ENCODE data around the gene SUGP1.
"Not testable (repeated sequence)": the region's sequence is repeated elsewhere in the genome, so short reads cannot be mapped to it uniquely, and the experiment has no call there.

The SUGP1 gene

DNA sequence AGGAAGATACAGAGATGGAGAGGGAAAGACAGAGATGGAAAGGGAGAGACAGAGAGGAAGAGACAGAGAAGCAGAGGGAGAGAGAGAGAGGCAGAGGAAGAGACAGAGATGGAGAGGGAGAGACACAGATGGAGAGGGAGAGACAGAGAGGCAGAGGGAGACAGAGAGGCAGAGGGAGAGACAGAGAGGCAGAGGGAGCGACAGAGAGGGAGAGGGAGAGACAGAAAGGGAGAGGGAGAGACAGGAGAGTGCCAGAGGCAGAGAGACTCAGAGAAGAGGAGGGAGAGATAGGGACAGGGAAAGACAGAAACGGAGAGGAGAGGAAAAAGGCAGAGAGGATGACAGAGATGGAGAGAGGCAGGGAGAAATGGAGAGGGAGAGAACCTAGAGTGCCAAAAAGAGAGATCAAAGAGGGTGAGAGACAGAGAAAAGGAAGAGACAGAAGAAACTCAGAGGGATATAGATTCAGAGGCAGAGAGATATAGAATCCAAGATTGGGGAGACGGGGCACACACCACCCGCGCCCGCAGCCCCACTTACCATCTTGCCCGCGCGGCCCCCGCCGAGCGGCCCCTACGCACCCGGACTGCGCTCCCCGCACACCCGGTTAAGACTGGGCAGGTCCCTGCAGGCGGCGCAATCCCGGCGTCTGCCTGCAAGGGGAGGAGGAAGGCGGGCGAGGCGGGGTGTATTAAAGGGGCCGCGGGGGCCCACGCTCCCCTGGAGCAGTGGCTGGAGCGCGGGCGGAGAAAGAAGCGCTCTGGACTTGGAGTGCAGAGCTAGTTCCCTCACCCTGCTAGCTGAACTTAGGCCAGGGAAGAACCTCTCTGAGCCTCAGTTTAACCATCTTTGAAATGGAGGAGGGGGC is 57.9 kb downstream of the SUGP1 start:
- DNase-seq (ENCODE audit: low read depth): no peak

DNA sequence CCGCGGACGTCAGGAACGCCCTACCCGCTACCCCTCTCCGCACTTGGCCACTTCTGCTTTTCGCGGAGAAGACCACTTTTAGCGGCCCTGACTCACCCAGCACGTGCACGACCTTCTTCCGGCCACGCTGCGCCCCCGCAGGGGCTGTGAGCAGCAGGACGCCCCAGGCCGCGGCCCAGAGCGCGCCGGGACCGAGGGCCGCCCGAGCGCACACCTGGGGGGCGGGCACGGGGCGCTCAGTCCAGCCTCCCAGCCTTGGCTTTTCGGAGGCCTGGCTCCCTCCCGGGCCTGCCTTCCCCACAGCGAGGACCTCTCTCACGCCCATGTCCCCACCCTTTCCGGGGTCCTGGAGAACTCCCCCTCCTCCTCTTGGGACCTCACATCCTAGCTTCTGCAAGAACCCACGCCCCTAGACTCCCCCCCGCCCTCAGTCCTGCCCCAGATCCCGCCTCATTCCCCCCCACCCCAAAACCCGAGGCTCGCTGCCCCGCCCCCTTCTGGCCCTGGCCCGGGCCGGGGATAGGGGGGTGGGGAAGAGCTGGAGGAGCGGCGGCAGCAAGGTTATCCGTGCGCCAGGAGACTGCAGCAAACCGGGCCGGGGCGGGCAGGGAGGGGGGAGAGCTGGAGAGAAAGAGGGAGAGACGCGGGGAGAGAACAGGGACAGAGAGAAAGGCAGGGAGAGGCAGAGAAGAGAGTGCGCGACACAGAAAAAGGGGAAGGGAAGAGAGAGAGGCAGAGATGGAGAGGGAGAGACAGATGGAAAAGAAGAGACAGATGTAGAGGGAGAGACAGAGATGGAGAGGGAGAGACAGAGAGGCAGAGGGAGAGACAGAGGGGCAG is 58.7 kb downstream of the SUGP1 start:
- no peak for DNase-seq (ENCODE audit: low read depth)

DNA sequence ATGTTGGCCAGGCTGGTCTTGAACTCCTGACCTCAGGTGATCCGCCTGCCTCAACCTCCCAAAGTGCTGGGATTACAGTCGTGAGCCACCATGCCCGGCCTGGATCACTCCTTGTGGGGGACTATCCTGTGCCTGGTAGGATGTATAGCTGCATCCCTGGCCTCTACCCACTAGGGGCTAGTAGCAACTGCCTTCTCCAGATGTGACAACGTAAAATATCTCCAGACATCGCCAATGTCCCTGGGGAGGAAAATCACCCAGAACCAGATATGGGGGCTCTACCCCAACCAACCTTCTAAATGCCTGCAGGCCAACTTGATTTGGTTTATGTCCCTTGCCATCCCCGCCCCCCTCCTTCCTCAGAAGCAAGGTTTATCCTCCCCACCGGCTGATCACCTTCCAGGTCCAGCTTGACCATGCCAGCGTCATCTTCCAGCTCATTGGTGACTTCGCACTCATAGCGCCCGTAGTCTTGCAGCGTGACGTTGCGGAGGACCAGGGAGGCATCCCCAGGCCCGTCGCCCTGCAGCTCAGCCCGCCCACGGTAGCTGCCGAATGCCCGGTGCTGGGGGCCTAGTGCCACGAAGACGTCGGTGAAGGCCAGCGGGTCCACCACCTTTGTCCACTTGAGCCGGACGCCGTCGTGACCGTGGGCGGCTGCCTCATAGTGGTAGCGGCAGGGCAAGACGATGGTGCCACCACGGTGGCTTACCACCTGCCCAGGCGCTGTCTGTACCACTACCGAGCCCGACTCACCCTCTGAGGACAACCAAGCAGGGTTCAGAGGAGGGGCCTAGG is 59.7 kb downstream of the SUGP1 start:
- DNase-seq (ENCODE audit: low read depth): no peak

DNA sequence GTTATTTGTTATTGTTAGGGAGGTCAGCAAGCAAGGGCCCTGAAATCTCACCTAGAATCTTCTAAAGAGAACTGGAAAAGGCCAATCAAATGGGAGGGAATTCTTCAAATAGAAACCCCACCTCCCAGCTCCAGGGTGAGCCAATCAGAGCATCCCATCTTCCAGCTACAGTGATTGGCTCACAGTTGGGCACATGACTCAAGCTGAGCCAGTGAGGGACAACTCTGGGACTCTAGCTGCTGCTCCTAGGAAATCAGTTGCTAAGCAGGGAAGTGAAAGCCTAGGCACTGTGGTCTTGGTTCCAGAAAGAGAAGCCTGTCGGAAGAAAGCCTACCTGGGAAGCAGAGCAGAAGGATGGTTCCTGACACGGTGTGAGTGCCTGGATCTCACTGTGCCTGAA is 60.6 kb downstream of the SUGP1 start:
- no peak for DNase-seq (ENCODE audit: low read depth)

DNA sequence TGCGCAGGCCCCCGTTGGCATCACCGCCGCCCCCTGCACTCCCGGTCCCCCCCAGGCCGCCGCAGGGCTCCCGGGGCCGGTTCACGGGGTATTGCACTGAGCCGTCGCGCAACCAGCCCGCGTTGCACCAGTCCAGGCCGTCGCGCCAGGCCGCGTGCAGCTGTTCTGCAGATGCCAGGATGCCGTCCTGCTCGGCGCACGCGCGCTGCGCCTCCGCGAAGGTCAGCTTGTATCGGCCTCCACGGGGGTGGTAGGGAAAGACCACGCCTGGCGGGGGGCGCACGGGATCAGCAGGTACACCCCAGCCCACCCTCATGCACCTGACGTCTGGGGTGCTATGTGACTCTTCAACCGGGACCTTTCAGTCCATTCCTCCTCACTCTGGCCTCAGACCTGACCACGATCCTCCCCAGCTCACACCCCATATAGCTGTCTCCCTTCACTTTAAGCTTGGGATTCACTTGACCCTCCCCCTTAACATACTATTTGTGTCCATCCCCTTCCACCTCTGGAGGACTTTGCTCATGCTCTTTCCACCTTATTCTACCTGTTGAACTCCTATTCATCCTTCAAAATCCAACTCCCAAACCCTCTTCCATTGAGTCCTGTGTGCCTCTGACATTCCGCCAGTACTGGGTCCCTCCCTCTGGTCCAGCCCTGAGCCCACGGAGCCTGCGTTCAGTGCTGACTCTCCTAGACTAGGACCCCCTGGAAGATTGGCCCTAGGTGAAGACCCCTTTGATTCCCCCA is 61.5 kb downstream of the SUGP1 start:
- DNase-seq (ENCODE audit: low read depth): no peak

DNA sequence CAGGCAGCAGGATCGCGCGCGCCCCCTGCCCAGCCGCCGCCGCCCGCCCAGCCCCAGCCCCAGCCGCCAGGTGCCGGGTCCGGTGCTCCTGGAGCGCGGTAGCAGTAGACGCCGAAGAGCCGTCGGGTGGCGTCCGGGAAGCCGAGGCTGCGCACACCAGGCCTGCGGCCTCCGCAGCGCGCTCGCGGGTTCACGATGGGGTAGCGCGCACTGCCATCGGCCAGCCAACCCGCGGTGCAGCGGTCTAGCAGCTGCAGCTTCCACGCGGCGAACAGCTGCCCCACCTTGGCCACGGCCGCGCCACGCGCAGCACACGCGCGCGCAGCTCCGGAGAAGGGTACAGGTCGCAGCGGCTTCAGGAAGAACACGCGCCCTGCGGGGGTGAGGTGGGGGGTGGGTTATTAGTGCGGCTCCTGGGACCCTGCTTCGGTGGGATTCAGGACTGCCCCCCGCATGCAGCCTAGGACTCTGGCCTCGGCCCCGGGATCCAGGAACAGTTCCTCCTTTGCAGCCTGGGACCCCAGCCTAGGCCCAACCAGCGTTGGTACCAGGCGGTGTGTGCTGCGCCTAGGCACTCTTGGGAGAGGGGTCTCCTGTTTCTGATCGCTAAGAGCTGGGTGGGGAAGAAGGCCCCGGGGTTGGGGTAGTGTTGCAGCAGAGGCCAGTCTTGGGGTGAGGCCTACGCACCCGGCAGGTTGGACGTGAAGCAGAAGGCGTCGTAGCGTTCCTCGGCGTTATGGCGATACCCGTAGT is 62.3 kb downstream of the SUGP1 start:
- no peak for DNase-seq (ENCODE audit: low read depth)

DNA sequence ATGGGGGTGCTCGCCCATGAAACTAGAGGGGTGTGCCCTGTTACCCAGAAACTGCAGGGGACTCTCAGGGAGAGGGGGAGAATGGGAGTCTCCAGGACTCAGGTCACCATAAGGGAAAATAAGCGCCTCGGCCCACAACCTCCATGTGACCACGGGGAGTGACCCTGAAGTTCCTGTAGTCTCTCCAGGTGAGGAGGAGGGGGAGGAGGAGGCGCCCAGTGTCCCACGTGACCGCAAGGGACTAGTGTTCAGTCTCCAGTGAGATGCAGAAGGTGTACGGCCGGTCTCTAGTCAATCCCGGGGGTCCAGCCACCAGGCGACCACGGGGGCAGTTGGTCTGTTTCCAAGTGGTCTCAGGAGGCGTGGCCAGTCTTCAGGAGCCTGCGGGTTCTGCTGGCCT is 63.2 kb downstream of the SUGP1 start:
- DNase-seq (ENCODE audit: low read depth): no peak

DNA sequence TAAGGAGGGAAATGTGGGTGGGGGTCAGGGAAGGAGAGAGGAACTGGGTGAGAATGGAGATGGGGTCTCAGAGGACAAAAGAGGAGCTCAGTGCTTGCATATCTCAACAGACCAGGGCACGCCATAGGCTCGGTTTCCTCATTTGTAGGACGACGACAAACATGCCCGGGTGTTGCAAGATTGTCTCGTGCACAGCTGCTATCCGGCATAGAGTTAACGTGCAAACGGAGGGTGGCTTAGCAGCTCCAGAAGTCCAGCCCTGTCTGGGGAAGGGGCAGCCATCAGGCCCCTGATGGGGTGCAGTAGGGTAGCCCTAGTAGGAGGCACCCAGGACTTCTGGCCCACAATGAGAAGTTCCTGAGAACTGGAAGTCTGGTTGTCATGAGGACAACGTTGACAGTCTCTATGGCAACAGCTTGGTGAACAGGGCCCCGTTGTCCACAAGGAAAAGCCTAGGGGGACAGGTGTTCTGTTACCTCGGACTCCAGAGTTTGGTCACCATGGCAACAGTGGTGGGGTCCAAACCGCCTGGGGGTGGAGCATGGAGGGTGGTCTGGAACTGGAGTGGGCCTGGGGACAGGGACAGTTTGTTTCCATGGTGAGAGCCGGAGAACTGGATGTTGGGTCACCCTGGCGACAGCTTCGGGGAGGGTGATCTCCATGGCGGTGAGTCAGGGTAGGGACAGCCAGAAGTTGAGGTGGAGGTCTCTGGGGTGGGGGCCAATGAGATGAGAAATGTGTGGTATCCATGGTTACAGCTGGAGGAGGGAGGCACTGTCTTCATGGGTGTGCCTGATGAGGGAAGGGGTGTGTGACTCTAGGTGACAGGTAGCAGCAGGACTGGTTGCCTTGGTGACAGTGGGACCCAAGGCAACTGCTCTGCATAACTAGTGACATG is 64.0 kb downstream of the SUGP1 start:
- DNase-seq (ENCODE audit: low read depth): no peak

DNA sequence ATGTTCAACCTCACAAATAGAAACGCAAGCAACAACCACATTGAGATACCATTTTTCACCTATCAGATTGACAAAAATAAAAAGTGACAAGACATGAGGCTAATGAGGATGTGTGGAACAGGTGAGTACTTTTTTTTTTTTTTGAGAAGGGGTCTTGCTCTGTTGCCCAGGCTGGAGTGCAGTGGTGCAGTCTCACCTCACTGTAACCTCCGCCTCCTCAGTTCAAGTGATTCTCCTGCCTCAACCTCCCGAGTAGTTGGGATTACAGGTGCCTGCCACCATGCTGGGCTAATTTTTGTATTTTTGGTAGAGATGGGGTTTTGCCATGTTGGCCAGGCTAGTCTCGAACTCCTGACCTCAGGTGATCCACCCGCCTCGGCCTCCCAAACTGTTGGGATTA is 66.9 kb downstream of the SUGP1 start:
- DNase-seq (ENCODE audit: low read depth): not testable (repeated sequence)

DNA sequence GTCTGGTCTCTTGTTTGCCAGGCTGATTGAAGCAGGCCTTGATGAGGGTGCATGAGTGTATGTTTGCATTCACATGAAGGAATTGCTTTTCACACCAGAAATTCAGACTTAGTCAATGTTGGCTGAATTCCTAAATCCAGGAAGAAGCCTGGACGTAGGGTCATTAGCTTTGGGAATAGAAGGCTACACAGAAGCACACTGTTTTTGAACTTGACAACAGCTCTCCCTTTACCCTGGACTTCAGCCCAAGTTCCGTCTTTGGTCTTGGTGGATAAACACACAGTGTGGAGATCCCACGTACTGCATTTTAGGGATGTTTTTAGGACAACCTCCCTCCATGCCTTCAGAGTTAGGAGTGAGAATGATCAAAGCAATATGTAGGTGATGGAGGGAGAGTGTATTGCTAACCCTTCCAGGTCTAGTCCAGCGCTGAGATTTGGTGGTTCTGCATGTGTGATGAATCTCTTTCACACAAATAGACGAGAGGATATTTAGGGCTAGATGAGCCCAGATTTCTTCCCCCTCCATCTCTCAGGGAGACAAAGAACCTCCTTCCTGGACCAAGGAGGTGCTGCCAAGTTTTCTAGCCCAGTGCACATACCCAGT is 70.0 kb downstream of the SUGP1 start:
- DNase-seq (ENCODE audit: low read depth): no peak

DNA sequence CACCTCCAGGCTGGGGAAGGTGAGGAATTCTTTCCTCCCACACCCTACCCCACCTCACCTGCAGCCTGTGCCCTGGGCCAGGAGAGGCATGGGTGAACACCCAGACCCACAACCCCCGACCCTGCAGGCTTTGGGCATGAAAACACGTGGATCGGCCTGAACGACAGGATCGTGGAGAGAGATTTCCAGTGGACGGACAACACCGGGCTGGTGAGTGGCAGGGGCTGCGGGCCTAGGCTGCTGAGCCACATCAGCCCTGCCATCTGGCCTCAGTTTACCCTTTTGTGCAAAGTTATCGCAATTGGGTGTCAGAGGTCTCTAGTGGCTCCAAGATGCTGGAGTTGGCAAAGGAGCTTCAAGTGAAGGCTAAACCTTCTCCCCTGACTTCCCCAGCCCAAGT is 79.8 kb downstream of the SUGP1 start:
- no peak for DNase-seq (ENCODE audit: low read depth)

DNA sequence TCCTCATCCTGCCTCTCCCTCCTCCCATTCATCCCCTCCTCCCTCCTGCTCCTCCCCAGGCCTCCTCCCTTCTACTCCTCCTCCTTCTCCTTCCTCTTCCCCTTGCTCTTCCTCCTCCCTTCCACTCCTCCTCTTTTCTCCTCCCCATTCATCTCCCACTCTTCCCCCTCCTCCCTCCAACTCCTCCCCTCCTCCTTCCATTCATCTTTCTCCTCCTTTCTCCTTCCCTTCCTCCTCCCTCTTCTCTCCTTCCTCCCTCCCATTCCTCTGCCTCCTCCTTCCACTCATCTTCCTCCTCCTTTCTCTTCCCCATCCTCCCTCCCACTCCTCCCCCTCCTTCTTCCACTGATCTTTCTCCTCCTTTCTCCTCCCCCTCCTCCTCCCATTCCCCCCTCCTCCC is 80.6 kb downstream of the SUGP1 start:
- no peak for DNase-seq (ENCODE audit: low read depth)

DNA sequence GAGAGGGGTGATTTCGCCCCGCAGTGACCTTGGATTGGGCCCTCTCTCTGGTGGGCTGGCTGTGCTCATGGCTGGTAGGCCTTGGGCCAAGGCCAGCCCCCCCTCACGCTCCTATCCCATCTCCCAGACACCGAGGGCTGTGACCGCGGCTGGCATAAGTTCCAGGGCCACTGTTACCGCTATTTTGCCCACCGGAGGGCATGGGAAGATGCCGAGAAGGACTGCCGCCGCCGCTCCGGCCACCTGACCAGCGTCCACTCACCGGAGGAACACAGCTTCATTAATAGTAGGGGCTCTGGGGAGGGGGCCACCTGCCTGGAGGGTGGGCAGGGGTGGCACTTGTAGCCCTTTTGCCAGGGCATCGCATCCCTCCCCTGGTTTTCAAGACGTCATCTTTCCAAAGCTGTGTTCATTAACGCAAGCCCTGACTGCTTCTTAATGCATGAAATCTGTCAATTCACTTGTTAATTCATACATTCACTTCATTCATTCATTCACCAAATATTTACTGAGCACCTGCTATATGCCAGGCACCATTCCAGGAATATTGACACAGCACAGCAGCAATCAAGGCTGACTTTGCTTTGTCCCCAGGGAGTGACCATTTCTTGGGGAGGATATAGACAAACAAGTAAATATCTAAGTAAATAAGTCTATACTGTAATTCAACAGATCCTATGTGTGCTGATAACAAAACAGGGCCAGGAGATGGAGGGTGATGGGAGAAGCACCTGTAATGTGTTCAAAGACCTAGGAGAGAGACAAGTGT is 82.0 kb downstream of the SUGP1 start:
- DNase-seq (ENCODE audit: low read depth): no peak

DNA sequence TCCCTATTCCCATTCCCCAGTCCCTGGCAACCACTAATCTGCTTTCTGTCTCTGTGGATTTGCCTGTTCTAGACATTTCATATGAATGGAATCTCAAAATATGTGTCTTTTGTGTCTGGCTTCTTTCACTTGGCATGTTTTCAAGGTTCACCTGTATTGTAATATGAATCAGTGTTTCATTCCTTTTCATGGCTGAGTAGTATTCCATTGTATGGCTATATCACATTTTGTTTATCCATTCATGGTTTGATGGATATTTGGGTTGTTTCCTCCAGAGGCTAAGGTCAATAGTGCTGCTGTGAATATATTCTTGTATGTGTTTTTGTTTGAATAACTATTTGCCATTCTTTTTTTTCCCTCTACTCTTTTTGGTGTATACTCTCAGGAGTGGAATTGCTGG is 84.1 kb downstream of the SUGP1 start:
- DNase-seq (ENCODE audit: low read depth): no peak

DNA sequence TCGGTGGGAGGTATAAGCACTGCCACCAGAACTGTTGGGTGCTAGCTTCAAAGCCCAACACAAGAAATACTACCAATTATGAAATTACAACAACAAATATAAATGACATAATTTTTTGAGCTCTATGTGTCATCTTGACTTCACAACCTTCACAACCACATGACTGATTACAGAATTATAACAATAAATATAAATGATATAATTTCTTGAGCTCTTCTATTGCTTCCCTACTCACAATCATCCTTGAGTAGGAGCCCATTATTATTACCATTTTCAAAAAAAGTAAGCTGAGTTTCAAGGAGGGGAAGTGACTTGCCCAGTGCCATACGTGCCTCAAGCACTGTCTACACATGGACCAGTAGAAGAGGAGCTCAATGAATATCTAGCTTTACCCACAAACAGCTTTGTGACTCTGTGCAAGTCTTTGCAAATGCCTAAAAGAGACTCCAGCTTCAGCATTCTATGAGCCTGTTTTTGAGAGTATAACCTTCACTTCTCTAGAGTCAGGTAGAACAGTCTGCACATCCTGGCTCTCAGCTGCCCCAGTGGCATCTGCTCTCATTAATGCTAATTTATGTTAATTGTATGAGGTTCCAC is 86.0 kb downstream of the SUGP1 start:
- DNase-seq (ENCODE audit: low read depth): no peak

DNA sequence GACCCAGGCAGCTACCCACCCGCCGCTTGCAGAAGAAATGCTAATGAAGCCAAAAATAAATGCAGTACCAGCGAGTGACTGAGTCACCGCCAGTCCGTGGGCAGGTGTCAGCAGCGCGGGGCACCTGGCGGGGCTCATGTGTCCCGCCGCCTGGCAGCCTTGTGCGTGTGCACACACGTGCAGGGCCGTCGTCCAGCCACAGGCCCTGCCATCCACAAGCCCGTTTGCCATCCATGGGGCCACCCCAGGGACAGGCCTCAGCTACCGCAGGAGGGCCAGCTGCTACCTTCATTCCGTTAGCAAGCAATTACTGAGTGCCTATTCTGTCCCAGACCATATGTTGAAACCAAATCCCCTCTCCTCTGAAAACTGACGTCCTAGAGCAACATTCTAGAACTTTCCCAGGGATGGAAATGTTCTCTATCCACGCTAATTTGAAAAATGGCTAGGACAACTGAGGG is 88.0 kb downstream of the SUGP1 start:
- DNase-seq (ENCODE audit: low read depth): no peak

DNA sequence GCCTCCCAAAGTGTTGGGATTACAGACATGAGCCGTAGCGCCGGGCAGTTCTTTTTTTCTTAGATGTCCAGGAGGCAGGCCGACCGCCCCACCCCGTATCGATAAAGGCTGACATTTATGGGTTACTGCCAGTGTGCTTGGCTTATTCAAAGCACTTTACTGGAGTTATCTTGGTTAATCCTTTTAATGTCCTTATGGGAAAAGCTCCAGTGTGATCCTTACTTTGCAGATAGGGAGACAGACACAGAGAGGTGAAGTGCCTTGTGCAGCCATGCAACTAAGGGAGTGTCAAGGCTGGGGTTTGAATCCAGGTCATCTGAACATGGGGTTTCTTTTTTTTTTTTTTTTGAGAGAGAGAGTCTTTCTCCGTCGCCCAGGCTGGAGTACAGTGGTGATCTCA is 89.3 kb downstream of the SUGP1 start:
- no peak for DNase-seq (ENCODE audit: low read depth)

DNA sequence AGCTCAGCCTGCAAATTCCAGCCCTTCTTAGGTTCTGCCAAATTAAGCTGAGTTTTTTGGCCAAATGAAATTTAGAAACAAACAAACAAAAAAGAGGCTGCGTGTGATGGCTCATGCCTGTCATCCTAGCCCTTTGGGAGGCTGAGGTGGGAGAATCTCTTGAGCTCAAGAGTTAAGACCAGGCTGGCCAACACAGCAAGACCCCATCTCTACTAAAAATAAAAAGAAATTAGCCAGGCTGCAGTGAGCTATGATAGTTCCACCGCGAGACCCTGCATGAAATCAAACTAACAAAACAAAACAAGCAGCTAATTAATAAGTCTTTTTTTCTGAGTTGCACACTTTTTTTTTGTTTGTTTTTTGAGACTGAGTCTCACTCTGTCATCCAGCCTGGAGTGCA is 90.6 kb downstream of the SUGP1 start:
- DNase-seq (ENCODE audit: low read depth): no peak
